PC-3 (cell line): ENCODE results near the gene TSPEAR.

Experiments
- EZH2 ChIP-seq: fragments of 300-600 bp; sonication (generic); IDR thresholded peaks from one replicate; pipeline ENCODE4 v1.6.1; 2017; ENCODE audit warnings: antibody characterized with exemption, mild to moderate bottlenecking, low read length; ENCODE audit not compliant: unreplicated experiment
- EZH2phosphoT487 ChIP-seq: fragments of 300-600 bp; sonication (generic); IDR thresholded peaks from 2 replicates; pipeline ENCODE4 v1.6.1; 2018; ENCODE audit warnings: mild to moderate bottlenecking, antibody characterized with exemption, low read length, borderline replicate concordance
- TF ChIP-seq, protein P1 (sequence below): fragments of 300-600 bp; sonication (generic); conservative IDR thresholded peaks from 2 replicates; pipeline ENCODE4 v1.5.1; 2017; ENCODE audit warnings: antibody characterized with exemption, low read depth, mild to moderate bottlenecking, low read length

DNA sequence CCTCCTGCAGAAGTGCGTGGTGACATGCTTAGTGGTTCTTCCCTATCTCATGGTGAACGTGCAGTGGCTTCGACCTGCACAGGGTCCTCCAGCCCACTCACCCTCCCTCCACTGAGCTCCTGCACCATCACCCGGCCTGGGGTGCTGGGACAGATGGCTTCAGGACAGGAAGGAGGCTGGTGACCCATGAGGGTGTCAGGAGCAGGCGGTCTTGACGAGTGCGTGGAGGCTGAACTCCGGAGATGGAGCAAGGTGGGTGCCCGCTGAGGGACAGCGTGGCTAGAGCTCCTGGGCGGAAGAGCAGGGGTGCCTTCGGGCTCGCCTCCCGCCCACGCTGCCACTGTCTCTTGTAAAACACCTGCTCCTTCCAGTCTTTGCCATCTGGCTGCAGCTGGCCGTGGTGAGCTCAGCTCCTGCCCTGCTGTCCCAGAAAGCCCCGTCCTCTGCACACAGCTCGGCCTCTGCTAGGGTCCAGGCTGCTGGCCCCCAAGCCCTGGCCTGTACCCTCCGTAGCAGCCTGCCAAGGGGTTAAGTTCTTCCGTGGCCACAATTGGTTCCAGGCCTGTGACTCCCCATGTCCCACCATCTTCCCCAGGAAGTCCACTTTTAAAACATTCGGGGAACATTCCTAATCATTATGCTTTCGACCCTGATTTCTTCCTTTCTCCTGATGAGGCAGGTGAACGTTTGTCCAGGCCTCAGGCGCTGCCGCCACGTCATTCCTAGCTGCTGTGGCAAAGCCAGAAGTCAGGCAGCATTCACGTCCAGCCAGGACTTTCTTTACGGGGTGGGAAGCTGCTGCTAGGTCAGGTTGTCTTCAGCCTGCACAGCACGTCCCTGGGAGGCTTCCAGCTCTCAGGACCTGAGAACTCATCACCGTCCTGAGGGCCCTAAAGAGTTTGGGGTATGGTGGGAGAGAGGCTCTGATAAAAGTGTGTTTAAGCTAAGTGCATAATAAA lies 179.5 kb downstream of the TSPEAR start:
- TF ChIP-seq, protein P1, sequence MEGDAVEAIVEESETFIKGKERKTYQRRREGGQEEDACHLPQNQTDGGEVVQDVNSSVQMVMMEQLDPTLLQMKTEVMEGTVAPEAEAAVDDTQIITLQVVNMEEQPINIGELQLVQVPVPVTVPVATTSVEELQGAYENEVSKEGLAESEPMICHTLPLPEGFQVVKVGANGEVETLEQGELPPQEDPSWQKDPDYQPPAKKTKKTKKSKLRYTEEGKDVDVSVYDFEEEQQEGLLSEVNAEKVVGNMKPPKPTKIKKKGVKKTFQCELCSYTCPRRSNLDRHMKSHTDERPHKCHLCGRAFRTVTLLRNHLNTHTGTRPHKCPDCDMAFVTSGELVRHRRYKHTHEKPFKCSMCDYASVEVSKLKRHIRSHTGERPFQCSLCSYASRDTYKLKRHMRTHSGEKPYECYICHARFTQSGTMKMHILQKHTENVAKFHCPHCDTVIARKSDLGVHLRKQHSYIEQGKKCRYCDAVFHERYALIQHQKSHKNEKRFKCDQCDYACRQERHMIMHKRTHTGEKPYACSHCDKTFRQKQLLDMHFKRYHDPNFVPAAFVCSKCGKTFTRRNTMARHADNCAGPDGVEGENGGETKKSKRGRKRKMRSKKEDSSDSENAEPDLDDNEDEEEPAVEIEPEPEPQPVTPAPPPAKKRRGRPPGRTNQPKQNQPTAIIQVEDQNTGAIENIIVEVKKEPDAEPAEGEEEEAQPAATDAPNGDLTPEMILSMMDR = no peak
- TF ChIP-seq EZH2phosphoT487 = no peak
- TF ChIP-seq EZH2 = no peak
